Smooth muscle cell (in vitro differentiated cells): ENCODE results near the gene HMGN1. TPM values are rescaled to one million over a fixed set of nuclear protein-coding genes. Genes with fewer than 3 reads are reported as not detected.

Experiments used
- DNase-seq: peaks from one replicate; lab custom pipeline; 2025; ENCODE audit not compliant: unreplicated experiment; lab: John Stamatoyannopoulos, UW
- H2AFZ ChIP-seq: fragments of 200-600 bp; sonication (generic); 2 replicates; pipeline ENCODE4 v1.6.0; 2016; ENCODE audit warnings: antibody characterized with exemption, low read depth, mild to moderate bottlenecking
- H3F3A ChIP-seq: fragments of 200-600 bp; sonication (generic); 2 replicates; pipeline ENCODE4 v1.6.0; 2017; ENCODE audit warnings: antibody characterized with exemption, low read depth
- H3K27ac ChIP-seq: fragments of 200-600 bp; sonication (generic); 2 replicates; pipeline ENCODE4 v1.5.1; 2016; ENCODE audit warnings: low read depth, mild to moderate bottlenecking
- H3K27me3 ChIP-seq: fragments of 200-600 bp; sonication (generic); 2 replicates; pipeline ENCODE4 v1.6.1; 2016; ENCODE audit warnings: low read depth, mild to moderate bottlenecking
- H3K36me3 ChIP-seq: fragments of 200-600 bp; sonication (generic); 2 replicates; pipeline ENCODE4 v1.5.1; 2016; ENCODE audit warnings: low read depth
- H3K4me1 ChIP-seq: fragments of 200-600 bp; sonication (generic); 2 replicates; pipeline ENCODE4 v1.5.1; 2016; ENCODE audit warnings: low read depth
- H3K4me2 ChIP-seq: fragments of 200-600 bp; sonication (generic); 2 replicates; pipeline ENCODE4 v1.6.0; 2016; ENCODE audit warnings: mild to moderate bottlenecking
- H3K4me3 ChIP-seq: fragments of 200-600 bp; sonication (generic); 2 replicates; pipeline ENCODE4 v1.5.1; 2016; ENCODE audit warnings: mild to moderate bottlenecking
- H3K79me2 ChIP-seq: fragments of 200-600 bp; sonication (generic); 2 replicates; pipeline ENCODE4 v1.6.0; 2016; ENCODE audit warnings: low read depth, mild to moderate bottlenecking
- H3K9ac ChIP-seq: fragments of 200-600 bp; sonication (generic); 2 replicates; pipeline ENCODE4 v1.6.0; 2016; ENCODE audit warnings: low read depth
- H3K9me3 ChIP-seq: fragments of 200-600 bp; sonication (generic); replicated peaks from 2 replicates; pipeline ENCODE4 v1.5.1; 2016; ENCODE audit warnings: low read depth
- H4K20me1 ChIP-seq: fragments of 200-600 bp; sonication (generic); 2 replicates; pipeline ENCODE4 v1.6.0; 2016; ENCODE audit warnings: low read depth
- CTCF ChIP-seq: fragments of 200-600 bp; sonication (generic); IDR thresholded peaks from 2 replicates; pipeline ENCODE4 v1.5.1; 2017; ENCODE audit warnings: borderline replicate concordance, mild to moderate bottlenecking, antibody characterized with exemption; ENCODE audit not compliant: insufficient read depth, poor library complexity, severe bottlenecking
- WGBS: methylation state at CpG from one replicate; pipeline ENCODE4 v1.1.7; 2016; ENCODE audit warnings: low lambda C conversion rate; 5-methylcytosine and 5-hydroxymethylcytosine counted together
- polyA plus RNA-seq: library from polyadenylated mRNA; unstranded; fragments of >200 nt; fragmentation: Nextera tagmentation; extraction: Ambion mirVana; gene quantifications from 2 replicates; pipeline ENCODE4 v1.2.1, GENCODE V29; 2016
- total RNA-seq: library from RNA; depleted of rRNA; stranded (reverse); fragments of >200 nt; gene quantifications from 2 replicates; pipeline ENCODE4 v1.2.3, GENCODE V29; 2014

HMGN1 gene
- total and polyA plus RNA-seq, 2 experiments from 2014 or later: 396 to 427 TPM

- Histone ChIP-seq H3K9me3 (no peaks in the 10 kb centered on the region), H2AFZ (no peak overlapping the region), H4K20me1 (no peaks in the 10 kb centered on the region), H3K79me2 (no peaks in the 10 kb centered on the region), H3K9ac (no peak overlapping the region), H3F3A (peaks cover 6% of the 10 kb centered on the region), H3K4me2 (no peak overlapping the region), H3K36me3 (no peaks in the 10 kb centered on the region), H3K27me3 (no peaks in the 10 kb centered on the region), H3K4me3 (no peak overlapping the region), H3K27ac (no peak overlapping the region), H3K4me1 (no peaks in the 10 kb centered on the region)
- DNase-seq: no peak
- TF ChIP-seq CTCF: no peak
- 94% methylated on average over 4 of the region's 4 CpGs for WGBS
These were observed 17.7 kb upstream of the HMGN1 start for GRCh38 chr21:39366563-39366962.

GRCh38 chr21:39364949-39365348 lies 16.1 kb upstream of the HMGN1 start:
- Histone ChIP-seq H3K9ac (no peak overlapping the region), H4K20me1 (no peaks in the 10 kb centered on the region), H3K9me3 (no peaks in the 10 kb centered on the region), H2AFZ (no peak overlapping the region), H3K4me2 (no peak overlapping the region), H3K79me2 (no peaks in the 10 kb centered on the region), H3K36me3 (no peaks in the 10 kb centered on the region), H3K4me3 (no peak overlapping the region), H3K27ac (no peak overlapping the region), H3K4me1 (no peaks in the 10 kb centered on the region), H3F3A (peaks cover 6% of the 10 kb centered on the region), H3K27me3 (no peaks in the 10 kb centered on the region)
- no peak for DNase-seq
- TF ChIP-seq CTCF: no peak
- 97% methylated on average over 4 of the region's 4 CpGs for WGBS

- Histone ChIP-seq H3K79me2 (no peaks in the 10 kb centered on the region), H3K9ac (no peak overlapping the region), H3K27me3 (no peaks in the 10 kb centered on the region), H3K4me2 (peak overlapping the region; percentile 55), H2AFZ (peak overlapping the region; percentile 9), H3K4me1 (no peaks in the 10 kb centered on the region), H3K4me3 (no peak overlapping the region), H3K27ac (no peak overlapping the region), H4K20me1 (no peaks in the 10 kb centered on the region), H3K36me3 (no peaks in the 10 kb centered on the region), H3K9me3 (no peaks in the 10 kb centered on the region), H3F3A (peaks cover 6% of the 10 kb centered on the region)
- TF ChIP-seq CTCF: no peak
- no peak for DNase-seq
- 44% methylated on average over 6 of the region's 6 CpGs for WGBS
These were observed 15.0 kb upstream of the HMGN1 start for GRCh38 chr21:39363607-39364555.
